Muscle of back (tissue), 11 donors: Measurements from ENCODE around the gene CACNA1G. TPM values are rescaled to one million over a fixed set of nuclear protein-coding genes. Genes with fewer than 3 reads are reported as not detected.

Source experiments
- DNase-seq, 3 donors: peaks; one replicate each; pipeline versions ENCODE4 v3.0.0 to v3.0.0-alpha.2; 2013
- polyA plus RNA-seq, 10 donors: library from polyadenylated mRNA; unstranded; fragments of 120-200 nt; gene quantifications; one replicate each; pipeline ENCODE4 v1.2.1, GENCODE V29; 2013; ENCODE audit not compliant: insufficient read length in 10 of 10

Gene CACNA1G
- polyA plus RNA-seq, 10 donors, result 6.4 to 15.2 (median 7.7) TPM

DNA sequence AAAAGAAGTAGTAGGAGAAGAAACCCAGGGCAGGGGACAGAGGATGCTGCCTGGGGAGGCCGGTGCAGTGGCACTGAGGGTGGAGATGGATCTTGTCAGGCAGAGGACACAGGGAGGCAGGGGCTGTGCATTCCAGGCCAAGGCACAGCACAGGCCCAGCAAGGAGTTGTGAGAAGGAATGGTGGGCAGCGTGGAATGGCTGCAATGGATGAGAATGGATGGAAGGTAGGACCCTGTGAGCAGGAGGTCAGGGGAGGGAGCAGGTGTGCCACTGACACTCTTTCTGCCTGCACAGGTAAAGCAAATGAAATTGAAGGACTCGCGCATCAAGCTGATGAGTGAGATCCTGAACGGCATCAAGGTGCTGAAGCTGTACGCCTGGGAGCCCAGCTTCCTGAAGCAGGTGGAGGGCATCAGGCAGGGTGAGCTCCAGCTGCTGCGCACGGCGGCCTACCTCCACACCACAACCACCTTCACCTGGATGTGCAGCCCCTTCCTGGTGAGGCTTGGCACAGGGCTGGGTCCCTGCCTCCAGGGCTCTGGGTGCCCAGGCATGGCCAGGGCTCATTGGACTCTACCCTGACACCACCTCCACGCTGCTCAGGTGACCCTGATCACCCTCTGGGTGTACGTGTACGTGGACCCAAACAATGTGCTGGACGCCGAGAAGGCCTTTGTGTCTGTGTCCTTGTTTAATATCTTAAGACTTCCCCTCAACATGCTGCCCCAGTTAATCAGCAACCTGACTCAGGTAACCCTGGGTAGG, 106.9 kb downstream of the CACNA1G start:
- DNase-seq, result no peak

DNA sequence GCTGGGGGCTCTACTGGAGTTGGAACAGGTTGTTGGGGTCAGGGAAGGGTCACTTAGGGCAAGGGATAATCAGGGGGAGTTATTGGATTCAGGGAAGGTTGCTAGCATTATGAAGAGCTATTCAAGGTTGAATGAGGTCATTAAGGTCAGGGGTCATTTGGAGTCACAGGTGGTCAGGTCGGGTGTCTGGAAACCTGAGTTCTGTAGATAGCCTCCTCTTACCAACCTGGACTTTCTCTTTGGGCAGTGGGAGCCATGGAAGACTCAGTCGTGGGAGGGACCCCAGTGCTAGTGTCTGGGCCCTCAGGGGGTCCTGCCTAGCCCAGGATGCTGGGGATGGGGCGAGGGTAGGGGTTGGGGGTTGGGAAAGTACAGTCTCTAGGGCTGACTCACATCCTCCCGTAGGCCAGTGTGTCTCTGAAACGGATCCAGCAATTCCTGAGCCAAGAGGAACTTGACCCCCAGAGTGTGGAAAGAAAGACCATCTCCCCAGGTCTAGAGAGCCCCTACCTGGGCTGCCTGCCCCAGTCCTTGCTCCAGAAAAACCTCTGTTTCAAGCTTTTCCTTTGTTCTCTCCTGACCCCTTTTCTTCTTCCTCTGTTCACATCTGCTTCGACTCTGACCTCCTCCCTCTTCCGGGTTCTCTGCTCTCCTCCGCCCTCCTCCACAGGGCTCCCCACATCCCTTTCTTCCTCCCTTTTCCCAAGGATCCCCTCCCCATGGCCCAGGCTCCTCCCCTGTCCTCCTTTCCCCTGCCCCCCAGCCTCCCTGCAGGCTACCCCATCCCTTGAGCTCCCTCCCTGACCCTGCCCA, 107.7 kb downstream of the CACNA1G start:
- DNase-seq, result no peak

DNA sequence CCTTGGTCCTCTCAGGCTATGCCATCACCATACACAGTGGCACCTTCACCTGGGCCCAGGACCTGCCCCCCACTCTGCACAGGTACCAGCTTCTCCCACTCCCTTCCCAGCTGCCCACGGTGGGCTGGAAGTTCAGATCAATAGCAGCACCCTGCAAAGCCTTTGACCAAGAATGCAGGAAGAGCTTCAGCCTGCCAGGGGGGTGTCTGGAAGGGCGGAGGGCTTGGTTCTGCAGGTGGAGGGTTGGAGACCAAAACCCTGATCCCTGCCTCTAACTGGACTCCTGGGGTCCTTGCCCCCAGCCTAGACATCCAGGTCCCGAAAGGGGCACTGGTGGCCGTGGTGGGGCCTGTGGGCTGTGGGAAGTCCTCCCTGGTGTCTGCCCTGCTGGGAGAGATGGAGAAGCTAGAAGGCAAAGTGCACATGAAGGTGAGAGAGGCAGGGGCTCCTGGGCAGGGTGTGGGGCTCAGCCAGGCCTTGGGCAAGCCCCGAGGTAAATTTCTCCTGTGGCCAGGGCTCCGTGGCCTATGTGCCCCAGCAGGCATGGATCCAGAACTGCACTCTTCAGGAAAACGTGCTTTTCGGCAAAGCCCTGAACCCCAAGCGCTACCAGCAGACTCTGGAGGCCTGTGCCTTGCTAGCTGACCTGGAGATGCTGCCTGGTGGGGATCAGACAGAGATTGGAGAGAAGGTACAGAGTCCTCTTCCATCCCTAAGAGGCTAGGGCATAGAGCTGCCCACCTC, 108.5 kb downstream of the CACNA1G start:
- DNase-seq, result no peak

DNA sequence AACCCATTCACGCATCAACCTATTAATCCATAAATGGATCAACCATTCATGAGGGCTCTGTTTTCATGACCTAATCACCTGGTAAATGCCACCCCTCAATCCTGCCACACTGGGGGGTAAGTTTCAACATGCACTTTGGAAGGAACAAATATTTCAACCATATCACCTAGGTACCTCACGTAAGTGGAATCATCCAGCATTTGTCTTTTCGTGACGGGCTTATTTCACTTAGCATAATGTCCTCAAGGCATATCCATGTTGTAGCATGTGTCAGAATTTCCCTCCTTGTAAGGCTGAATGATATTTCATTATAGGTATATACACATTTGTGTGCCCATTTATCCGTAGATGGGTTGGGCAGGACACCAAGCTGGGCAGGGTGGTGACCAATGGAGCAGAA, 111.6 kb downstream of the CACNA1G start:
- DNase-seq, result no peak

DNA sequence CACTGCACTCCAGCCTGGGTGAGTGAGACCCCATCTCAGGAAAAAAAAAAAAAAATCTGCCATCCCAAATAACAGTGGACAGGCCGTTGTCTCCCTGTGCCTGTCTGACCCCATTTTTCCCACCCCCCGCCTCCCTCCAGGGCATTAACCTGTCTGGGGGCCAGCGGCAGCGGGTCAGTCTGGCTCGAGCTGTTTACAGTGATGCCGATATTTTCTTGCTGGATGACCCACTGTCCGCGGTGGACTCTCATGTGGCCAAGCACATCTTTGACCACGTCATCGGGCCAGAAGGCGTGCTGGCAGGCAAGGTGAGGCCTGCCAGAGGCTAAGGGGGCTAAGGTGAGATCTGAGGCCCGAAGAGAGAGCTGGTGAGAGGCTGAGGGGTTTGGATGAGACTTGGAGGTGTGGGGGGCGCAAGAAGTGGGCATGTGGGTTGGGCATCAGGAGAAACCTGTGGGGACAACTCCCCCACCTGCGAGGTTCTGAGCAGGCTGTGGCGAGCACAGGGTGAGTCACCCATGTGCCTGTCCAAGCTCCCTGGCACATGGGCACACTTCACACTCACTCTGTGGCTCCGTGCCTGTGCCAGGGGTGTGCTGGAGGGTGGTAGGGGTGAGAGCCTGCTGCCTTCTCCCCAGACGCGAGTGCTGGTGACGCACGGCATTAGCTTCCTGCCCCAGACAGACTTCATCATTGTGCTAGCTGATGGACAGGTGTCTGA, 112.5 kb downstream of the CACNA1G start:
- DNase-seq, result no peak

DNA sequence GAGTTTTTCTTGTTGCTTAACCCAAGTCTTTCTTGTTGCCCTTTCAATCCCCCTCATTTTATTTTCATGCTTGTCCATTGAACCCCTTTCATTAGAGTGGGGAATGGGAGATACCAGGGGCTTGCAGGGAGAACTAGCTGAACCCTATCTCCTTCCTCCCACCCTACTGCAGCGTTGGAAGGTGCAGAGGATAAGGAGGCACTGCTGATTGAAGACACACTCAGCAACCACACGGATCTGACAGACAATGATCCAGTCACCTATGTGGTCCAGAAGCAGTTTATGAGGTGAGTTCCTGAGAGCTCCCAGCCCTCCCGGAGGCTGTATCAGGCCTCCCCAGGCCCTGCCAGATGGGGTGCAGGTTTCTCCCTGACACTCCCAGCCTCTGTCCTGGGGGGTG, 114.7 kb downstream of the CACNA1G start:
- DNase-seq, result no peak

DNA sequence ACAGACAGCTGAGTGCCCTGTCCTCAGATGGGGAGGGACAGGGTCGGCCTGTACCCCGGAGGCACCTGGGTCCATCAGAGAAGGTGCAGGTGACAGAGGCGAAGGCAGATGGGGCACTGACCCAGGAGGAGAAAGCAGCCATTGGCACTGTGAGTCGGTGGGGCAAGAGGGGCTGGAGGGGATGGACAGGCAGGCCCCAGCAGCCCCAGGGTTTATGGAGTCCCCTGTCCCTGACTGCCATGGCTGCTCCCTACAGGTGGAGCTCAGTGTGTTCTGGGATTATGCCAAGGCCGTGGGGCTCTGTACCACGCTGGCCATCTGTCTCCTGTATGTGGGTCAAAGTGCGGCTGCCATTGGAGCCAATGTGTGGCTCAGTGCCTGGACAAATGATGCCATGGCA, 115.1 kb downstream of the CACNA1G start:
- DNase-seq, result no peak

DNA sequence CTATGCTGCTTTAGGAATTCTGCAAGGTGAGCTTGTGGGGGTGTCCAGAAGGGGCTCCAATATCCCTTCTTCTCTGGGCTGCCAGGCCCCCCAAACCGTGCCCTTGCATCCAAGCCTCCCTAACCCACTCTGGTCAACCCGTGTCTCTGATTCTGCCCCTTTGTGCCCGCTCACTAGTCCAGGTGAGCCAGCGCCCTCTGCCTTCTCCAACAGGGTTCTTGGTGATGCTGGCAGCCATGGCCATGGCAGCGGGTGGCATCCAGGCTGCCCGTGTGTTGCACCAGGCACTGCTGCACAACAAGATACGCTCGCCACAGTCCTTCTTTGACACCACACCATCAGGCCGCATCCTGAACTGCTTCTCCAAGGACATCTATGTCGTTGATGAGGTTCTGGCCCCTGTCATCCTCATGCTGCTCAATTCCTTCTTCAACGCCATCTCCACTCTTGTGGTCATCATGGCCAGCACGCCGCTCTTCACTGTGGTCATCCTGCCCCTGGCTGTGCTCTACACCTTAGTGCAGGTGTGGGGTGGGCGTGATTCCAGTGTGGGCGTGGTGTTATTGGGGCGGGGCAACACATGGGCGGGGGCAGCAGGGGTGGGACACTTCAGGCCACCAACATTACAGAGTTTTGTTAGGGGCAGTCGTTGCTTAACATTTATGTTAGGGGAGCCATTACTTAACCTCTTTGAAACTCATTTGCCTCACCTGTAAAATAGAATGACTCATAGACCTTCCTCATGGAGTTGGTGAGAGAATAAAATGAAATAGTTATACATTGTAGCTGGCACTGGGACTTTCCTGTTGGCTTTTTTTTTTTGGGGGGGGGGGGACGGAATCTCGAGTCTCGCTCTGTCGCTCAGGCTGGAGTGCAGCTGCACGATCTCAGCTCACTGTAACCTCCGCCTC, 115.8 kb downstream of the CACNA1G start:
- DNase-seq, result no peak

Other genes with a start within 250 kb of the CACNA1G start
- 10 to 100 TPM; 17.1 to 21.4 (median 19.4) TPM for gene XYLT2, start 214.6 kb upstream of the CACNA1G start, polyA plus RNA-seq
- gene MRPL27, start 187.5 kb upstream of the CACNA1G start, polyA plus RNA-seq, result 10 to 100 TPM; 47.2 to 61.7 (median 54.9) TPM
- 1 to 10 TPM; 3.9 to 6.7 (median 5.3) TPM for gene EME1, start 187.5 kb upstream of the CACNA1G start, polyA plus RNA-seq
- 10 to 100 TPM; 48.6 to 77.5 (median 53.2) TPM for gene LRRC59, start 163.2 kb upstream of the CACNA1G start, polyA plus RNA-seq
- gene ACSF2, start 134.5 kb upstream of the CACNA1G start, polyA plus RNA-seq, result 10 to 100 TPM; 42.8 to 77.0 (median 58.3) TPM
- gene CHAD, start 91.8 kb upstream of the CACNA1G start, polyA plus RNA-seq, result 1 to 10 TPM; 2.1 to 9.2 (median 5.1) TPM
- gene RSAD1, start 81.9 kb upstream of the CACNA1G start, polyA plus RNA-seq, result 10 to 100 TPM; 28.9 to 41.9 (median 32.7) TPM
- gene MYCBPAP, start 52.3 kb upstream of the CACNA1G start, polyA plus RNA-seq, result 1 to 10 TPM in 5 of 10 donors, under 1 TPM in 5; 0.44 to 1.2 (median 0.97) TPM
- gene EPN3, start 28.0 kb upstream of the CACNA1G start, polyA plus RNA-seq, result 1 to 10 TPM in 6 of 10 donors, under 1 TPM in 4; 0.81 to 3.5 (median 1.3) TPM
- gene SPATA20, start 13.5 kb upstream of the CACNA1G start, polyA plus RNA-seq, result 10 to 100 TPM; 19.6 to 35.7 (median 27.1) TPM
- 1 to 10 TPM in 1 of 10 donors, under 1 TPM in 9; 0.12 to 1.7 (median 0.67) TPM for gene ABCC3, start 74.2 kb downstream of the CACNA1G start, polyA plus RNA-seq
- 10 to 100 TPM; 32.0 to 49.2 (median 44.0) TPM for gene ANKRD40, start 147.2 kb downstream of the CACNA1G start, polyA plus RNA-seq
- 100 to 1,000 TPM; 189 to 453 (median 294) TPM for gene LUC7L3, start 158.9 kb downstream of the CACNA1G start, polyA plus RNA-seq
- gene ANKRD40CL, start 206.8 kb downstream of the CACNA1G start, polyA plus RNA-seq, result under 1 TPM in 5 of 10 donors, not detected in 5; 0.18 to 0.36 (median 0.25) TPM